BLaER1 (cell line): Measurements from ENCODE around the gene NOSTRIN.

Source experiments
- H3K27ac ChIP-seq: shearing (Covaris generic); formaldehyde crosslinking; 2 replicates; pipeline ENCODE4 v1.8.1; 2022
- H3K27me3 ChIP-seq: shearing (Covaris generic); formaldehyde crosslinking; 2 replicates; pipeline ENCODE4 v1.8.1; 2022
- H3K36me3 ChIP-seq: shearing (Covaris generic); formaldehyde crosslinking; 2 replicates; pipeline ENCODE4 v1.8.1; 2022
- H3K4me1 ChIP-seq: shearing (Covaris generic); formaldehyde crosslinking; 2 replicates; pipeline ENCODE4 v1.8.1; 2022
- H3K4me2 ChIP-seq: shearing (Covaris generic); formaldehyde crosslinking; 2 replicates; pipeline ENCODE4 v1.8.1; 2022
- H3K4me3 ChIP-seq: shearing (Covaris generic); formaldehyde crosslinking; 2 replicates; pipeline ENCODE4 v1.8.1; 2022
- H3K9ac ChIP-seq: shearing (Covaris generic); formaldehyde crosslinking; 2 replicates; pipeline ENCODE4 v1.8.1; 2022
- H3K9me3 ChIP-seq: shearing (Covaris generic); formaldehyde crosslinking; 2 replicates; pipeline ENCODE4 v1.8.1; 2022
- H4K20me1 ChIP-seq: shearing (Covaris generic); formaldehyde crosslinking; 2 replicates; pipeline ENCODE4 v1.8.1; 2022
- Cebpa-rat ChIP-seq: shearing (Covaris generic); IDR thresholded peaks from 2 replicates; pipeline ENCODE4 v1.8.1; 2022

NOSTRIN gene

GRCh38 chr2:168897449-168897848 lies 95.0 kb downstream of the NOSTRIN start:
- Histone ChIP-seq H3K36me3 (no peaks in the 10 kb centered on the region), H3K4me2 (no peak overlapping the region), H3K4me3 (no peak overlapping the region), H3K27ac (no peak overlapping the region), H3K9ac (no peak overlapping the region), H3K9me3 (no peaks in the 10 kb centered on the region), H4K20me1 (no peaks in the 10 kb centered on the region), H3K4me1 (no peaks in the 10 kb centered on the region), H3K27me3 (no peaks in the 10 kb centered on the region)
- no peak for TF ChIP-seq Cebpa-rat

DNA sequence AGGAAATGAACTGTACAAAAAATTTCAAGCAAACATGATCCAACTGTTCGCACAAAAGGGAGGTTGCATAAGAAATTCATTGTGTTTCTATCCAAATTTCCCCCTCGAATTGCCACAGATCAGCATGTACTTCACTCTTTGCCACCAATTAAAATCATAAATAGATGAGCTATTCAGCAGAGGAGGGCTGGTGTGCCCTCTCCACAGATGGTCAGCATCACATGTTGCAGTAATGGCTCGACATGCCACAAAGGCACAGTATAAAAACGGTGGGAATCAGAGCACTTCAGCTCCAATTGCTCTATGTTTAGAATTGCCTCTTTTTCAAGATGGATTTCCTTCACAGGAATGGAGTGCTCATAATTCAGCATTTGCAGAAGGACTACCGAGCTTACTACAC lies 98.6 kb downstream of the NOSTRIN start, which contains the start of gene G6PC2:
TSS of gene G6PC2 (plus strand) at position 289 of the 400 bp plus-strand sequence. CDS start at position 330, 41 bp downstream.
- H3K4me1 ChIP-seq, result no peaks in the 10 kb centered on the region
- H3K9ac ChIP-seq, result no peak within 1 kb of the TSS
- no peak within 1 kb of the TSS for H3K4me2 ChIP-seq
- H3K27me3 ChIP-seq, result no peaks in the 10 kb centered on the region
- no peaks in the 10 kb centered on the region for H3K9me3 ChIP-seq
- H3K36me3 ChIP-seq, result no peaks in the 10 kb centered on the region
- no peak within 1 kb of the TSS for H3K27ac ChIP-seq
- TF ChIP-seq Cebpa-rat, result no peak
- no peaks in the 10 kb centered on the region for H4K20me1 ChIP-seq
- no peak within 1 kb of the TSS for H3K4me3 ChIP-seq

GRCh38 chr2:168903888-168904287 lies 101.5 kb downstream of the NOSTRIN start:
- no peak for TF ChIP-seq Cebpa-rat
- Histone ChIP-seq H3K36me3 (no peaks in the 10 kb centered on the region), H3K27ac (no peak overlapping the region), H3K9ac (no peak overlapping the region), H3K4me3 (no peak overlapping the region), H3K27me3 (no peaks in the 10 kb centered on the region), H3K4me2 (no peak overlapping the region), H4K20me1 (no peaks in the 10 kb centered on the region), H3K9me3 (no peaks in the 10 kb centered on the region), H3K4me1 (no peaks in the 10 kb centered on the region)

DNA sequence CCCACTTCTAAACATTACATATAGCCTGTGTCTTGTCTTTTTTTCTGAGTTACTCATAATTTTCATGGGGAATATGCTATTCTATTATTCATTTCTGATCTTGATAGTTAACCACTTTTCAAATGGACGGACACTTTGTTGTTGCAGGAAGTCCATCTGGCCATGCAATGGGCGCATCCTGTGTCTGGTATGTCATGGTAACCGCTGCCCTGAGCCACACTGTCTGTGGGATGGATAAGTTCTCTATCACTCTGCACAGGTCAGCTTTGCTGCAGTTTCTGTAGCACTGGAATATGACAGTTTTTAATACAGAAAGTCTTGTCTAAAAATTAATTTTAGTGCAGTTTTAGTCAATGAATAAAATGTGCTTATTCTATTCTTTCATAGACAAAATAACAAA lies 101.9 kb downstream of the NOSTRIN start:
- H4K20me1 ChIP-seq, result no peaks in the 10 kb centered on the region
- no peaks in the 10 kb centered on the region for H3K36me3 ChIP-seq
- H3K4me2 ChIP-seq, result no peak overlapping the region
- H3K9me3 ChIP-seq, result no peaks in the 10 kb centered on the region
- no peak overlapping the region for H3K4me3 ChIP-seq
- no peaks in the 10 kb centered on the region for H3K4me1 ChIP-seq
- no peaks in the 10 kb centered on the region for H3K27me3 ChIP-seq
- TF ChIP-seq Cebpa-rat, result no peak
- H3K9ac ChIP-seq, result no peak overlapping the region
- H3K27ac ChIP-seq, result no peak overlapping the region

GRCh38 chr2:168907940-168908662 lies 105.7 kb downstream of the NOSTRIN start:
- Histone ChIP-seq H3K9me3 (no peaks in the 10 kb centered on the region), H3K9ac (no peak overlapping the region), H3K36me3 (no peaks in the 10 kb centered on the region), H3K27me3 (no peaks in the 10 kb centered on the region), H3K4me1 (no peaks in the 10 kb centered on the region), H4K20me1 (no peaks in the 10 kb centered on the region), H3K27ac (no peak overlapping the region), H3K4me3 (no peak overlapping the region), H3K4me2 (no peak overlapping the region)
- TF ChIP-seq Cebpa-rat, result no peak

GRCh38 chr2:168910330-168910729 lies 107.9 kb downstream of the NOSTRIN start:
- H3K27me3 ChIP-seq, result no peaks in the 10 kb centered on the region

DNA sequence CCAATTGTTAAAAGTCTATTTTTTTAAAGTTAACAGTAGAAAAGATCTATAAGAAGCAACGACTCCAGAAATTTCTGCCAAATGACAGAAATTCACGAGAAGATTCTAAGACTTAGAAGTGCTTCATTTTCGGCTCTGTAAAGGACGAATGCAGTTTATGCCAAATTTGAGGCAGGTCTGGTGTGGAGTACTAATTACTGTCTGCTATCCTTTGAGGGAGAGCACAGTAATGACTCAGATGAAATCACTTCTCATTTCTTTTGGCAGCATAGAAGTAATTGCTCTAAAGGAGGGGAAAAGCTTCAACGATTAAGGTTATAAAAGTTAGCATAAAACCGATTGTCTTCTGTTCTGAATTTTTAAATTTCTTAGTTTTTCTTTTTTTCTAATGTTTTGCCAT lies 110.0 kb downstream of the NOSTRIN start:
- Histone ChIP-seq H4K20me1 (no peaks in the 10 kb centered on the region), H3K4me3 (no peak overlapping the region), H3K4me1 (no peaks in the 10 kb centered on the region), H3K36me3 (no peaks in the 10 kb centered on the region), H3K4me2 (no peak overlapping the region), H3K9ac (no peak overlapping the region), H3K27ac (no peak overlapping the region), H3K9me3 (peaks cover 6% of the 10 kb centered on the region; the same call in 1 of the 2 replicates), H3K27me3 (no peaks in the 10 kb centered on the region)
- no peak for TF ChIP-seq Cebpa-rat

More at GRCh38 chr2:168910330-168910729, 107.9 kb downstream of the NOSTRIN start:
- Histone ChIP-seq H3K4me3 (no peak overlapping the region), H3K4me1 (no peaks in the 10 kb centered on the region), H3K9me3 (peaks cover under 1% of the 10 kb centered on the region; the same call in 1 of the 2 replicates), H3K27ac (no peak overlapping the region), H3K4me2 (no peak overlapping the region), H4K20me1 (no peaks in the 10 kb centered on the region), H3K9ac (no peak overlapping the region), H3K36me3 (no peaks in the 10 kb centered on the region)
- TF ChIP-seq Cebpa-rat, result no peak

GRCh38 chr2:168912901-168913369 lies 110.5 kb downstream of the NOSTRIN start:
- no peaks in the 10 kb centered on the region for H3K27me3 ChIP-seq
- H3K4me3 ChIP-seq, result no peak overlapping the region
- H3K9me3 ChIP-seq, result peaks cover 6% of the 10 kb centered on the region; the same call in 1 of the 2 replicates
- no peaks in the 10 kb centered on the region for H3K36me3 ChIP-seq
- H3K9ac ChIP-seq, result no peak overlapping the region
- H4K20me1 ChIP-seq, result no peaks in the 10 kb centered on the region
- TF ChIP-seq Cebpa-rat, result no peak
- no peaks in the 10 kb centered on the region for H3K4me1 ChIP-seq
- H3K4me2 ChIP-seq, result no peak overlapping the region
- H3K27ac ChIP-seq, result no peak overlapping the region

- TF ChIP-seq Cebpa-rat, result no peak
- no peak overlapping the region for H3K4me3 ChIP-seq
- no peak overlapping the region for H3K27ac ChIP-seq
- no peaks in the 10 kb centered on the region for H3K36me3 ChIP-seq
- H3K27me3 ChIP-seq, result no peaks in the 10 kb centered on the region
- H3K4me1 ChIP-seq, result no peaks in the 10 kb centered on the region
- H4K20me1 ChIP-seq, result no peaks in the 10 kb centered on the region
- H3K4me2 ChIP-seq, result no peak overlapping the region
- peaks cover 6% of the 10 kb centered on the region; the same call in 1 of the 2 replicates for H3K9me3 ChIP-seq
- no peak overlapping the region for H3K9ac ChIP-seq
Measured at GRCh38 chr2:168913495-168913894, 111.1 kb downstream of the NOSTRIN start.
